Uterus (tissue), 4 donors: ENCODE results near the gene CFAP53. TPM values are rescaled to one million over a fixed set of nuclear protein-coding genes. Genes with fewer than 3 reads are reported as not detected.
A peak's percentile ranks its signal among the peaks of the same experiment; 100 is the strongest.

ENCODE experiments used
- DNase-seq, 2 donors: peaks; one replicate each; pipeline ENCODE4 v3.0.0-alpha.2; 2019 to 2020
- H3K27ac ChIP-seq, 2 donors: fragments of 200-600 bp; sonication (generic); 1 replicate in 1 of 2; 2 replicates in 1 of 2; pipeline ENCODE4 v1.5.1; 2016 to 2018
- H3K27me3 ChIP-seq, 2 donors: fragments of 200-600 bp; sonication (generic); one replicate each; pipeline ENCODE4 v1.5.1; 2018 to 2019; ENCODE audit warnings: control low read depth in 1 of 2
- H3K36me3 ChIP-seq, 2 donors: fragments of 200-600 bp; sonication (generic); one replicate each; pipeline ENCODE4 v1.5.1; 2019; ENCODE audit warnings: control low read depth in 1 of 2
- H3K4me1 ChIP-seq, 2 donors: fragments of 200-600 bp; sonication (generic); one replicate each; pipeline ENCODE4 v1.5.1; 2018 to 2019; ENCODE audit warnings: control low read depth in 1 of 2
- H3K4me3 ChIP-seq, 2 donors: fragments of 200-600 bp; sonication (generic); 1 replicate in 1 of 2; 2 replicates in 1 of 2; pipeline ENCODE4 v1.5.1; 2018 to 2019; ENCODE audit warnings: mild to moderate bottlenecking in 1 of 2
- H3K9me3 ChIP-seq, 2 donors: fragments of 200-600 bp; sonication (generic); one replicate each; pipeline ENCODE4 v1.5.1; 2019; ENCODE audit warnings: control low read depth in 1 of 2
- POLR2A ChIP-seq, 2 donors: fragments of 450-650 bp; IDR thresholded peaks; one replicate each; pipeline ENCODE4 v1.6.1; 2016; ENCODE audit warnings: antibody characterized with exemption in 2 of 2, mild to moderate bottlenecking in 1 of 2, moderate library complexity in 1 of 2
- intact Hi-C: fragments of 100-400 bp; cut with DNase I; formaldehyde crosslinking; loops from one replicate; pipeline ENCODE4 v1.15.1; 2023; ENCODE audit warnings: low total_unique reads
- total RNA-seq, 4 donors: library from RNA; depleted of rRNA in 3 of 4; stranded (reverse); fragments of >200 nt in 3 of 4; gene quantifications; one replicate each; pipeline versions ENCODE4 v1.1.0 to v1.2.4, GENCODE V29; 2014 to 2023
- TF ChIP-seq, protein P1 (sequence below), 4 experiments: fragments of 200-600 bp in 2 of 4; fragments of 450-650 bp in 2 of 4; sonication (generic) in 2 of 4; IDR thresholded peaks; one replicate each; pipeline ENCODE4 v1.5.1; 2016 to 2019; ENCODE audit warnings: antibody characterized with exemption in 4 of 4, mild to moderate bottlenecking in 2 of 4, moderate library complexity in 1 of 4
- donor health status: DM: yes; HTN: yes; CAD: no.

The CFAP53 gene
- total RNA-seq, 4 donors from 2014 or later, result 0.95 to 1.1 TPM; not detected in 2

DNA sequence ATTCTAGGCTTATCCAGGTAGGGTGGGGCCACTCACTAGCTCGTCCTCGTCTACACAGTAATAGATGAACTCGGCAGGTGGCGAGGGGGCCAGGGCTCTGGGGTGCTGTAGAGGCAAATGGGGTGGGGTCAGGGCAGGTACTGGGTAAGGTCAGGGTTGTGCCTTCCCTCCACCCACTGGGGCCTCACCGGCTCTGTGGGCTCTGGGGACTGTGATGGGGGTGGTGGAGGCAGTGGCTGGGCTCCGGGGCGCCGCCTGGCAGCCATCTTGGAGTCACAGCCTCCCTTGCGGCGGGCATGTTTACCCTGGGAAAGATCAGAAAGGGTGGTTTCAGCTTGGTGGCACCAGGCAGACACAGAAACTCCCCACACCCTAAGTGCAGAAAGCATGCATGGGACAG lies 8.6 kb upstream of the CFAP53 start:
- no peak for TF ChIP-seq POLR2A (IDR thresholded peaks at IDR 0.05)
- TF ChIP-seq, protein P1, sequence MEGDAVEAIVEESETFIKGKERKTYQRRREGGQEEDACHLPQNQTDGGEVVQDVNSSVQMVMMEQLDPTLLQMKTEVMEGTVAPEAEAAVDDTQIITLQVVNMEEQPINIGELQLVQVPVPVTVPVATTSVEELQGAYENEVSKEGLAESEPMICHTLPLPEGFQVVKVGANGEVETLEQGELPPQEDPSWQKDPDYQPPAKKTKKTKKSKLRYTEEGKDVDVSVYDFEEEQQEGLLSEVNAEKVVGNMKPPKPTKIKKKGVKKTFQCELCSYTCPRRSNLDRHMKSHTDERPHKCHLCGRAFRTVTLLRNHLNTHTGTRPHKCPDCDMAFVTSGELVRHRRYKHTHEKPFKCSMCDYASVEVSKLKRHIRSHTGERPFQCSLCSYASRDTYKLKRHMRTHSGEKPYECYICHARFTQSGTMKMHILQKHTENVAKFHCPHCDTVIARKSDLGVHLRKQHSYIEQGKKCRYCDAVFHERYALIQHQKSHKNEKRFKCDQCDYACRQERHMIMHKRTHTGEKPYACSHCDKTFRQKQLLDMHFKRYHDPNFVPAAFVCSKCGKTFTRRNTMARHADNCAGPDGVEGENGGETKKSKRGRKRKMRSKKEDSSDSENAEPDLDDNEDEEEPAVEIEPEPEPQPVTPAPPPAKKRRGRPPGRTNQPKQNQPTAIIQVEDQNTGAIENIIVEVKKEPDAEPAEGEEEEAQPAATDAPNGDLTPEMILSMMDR (IDR thresholded peaks at IDR 0.05), result no peak
- intact Hi-C loops, result no loop called here

DNA sequence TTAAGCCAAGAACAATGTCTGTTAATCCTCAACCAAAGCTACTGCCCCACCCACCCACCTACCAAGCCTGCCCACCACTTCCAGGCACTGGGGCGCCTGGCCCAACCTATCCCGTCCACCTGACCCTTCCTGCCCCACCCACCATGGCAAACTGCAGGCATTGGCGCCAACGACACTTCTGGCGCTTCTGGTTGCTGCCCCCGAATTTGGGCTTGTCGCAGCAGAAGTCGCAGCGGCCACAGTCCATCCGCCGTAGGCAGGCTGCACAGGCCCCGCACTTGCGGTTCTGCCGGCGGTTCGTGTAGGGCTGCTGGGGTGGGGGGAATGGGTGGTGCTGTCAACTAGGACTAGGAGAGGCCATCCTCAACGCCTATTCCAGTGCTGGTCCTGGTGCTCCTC lies 7.7 kb upstream of the CFAP53 start:
- Histone ChIP-seq H3K4me3 (no peak overlapping the region), H3K36me3 (no peaks in the 10 kb centered on the region)
- intact Hi-C loops, result no loop called here

More for the DNA sequence above, 8.6 kb upstream of the CFAP53 start:
- peaks cover 0 to under 1% of the 10 kb centered on the region in 2 donors for H3K4me1 ChIP-seq
- no peak for DNase-seq
- no peaks in the 10 kb centered on the region for H3K36me3 ChIP-seq
- no peak overlapping the region for H3K4me3 ChIP-seq
- H3K27ac ChIP-seq, result no peak overlapping the region
- H3K27me3 ChIP-seq, result no peaks in the 10 kb centered on the region
- no peaks in the 10 kb centered on the region for H3K9me3 ChIP-seq

DNA sequence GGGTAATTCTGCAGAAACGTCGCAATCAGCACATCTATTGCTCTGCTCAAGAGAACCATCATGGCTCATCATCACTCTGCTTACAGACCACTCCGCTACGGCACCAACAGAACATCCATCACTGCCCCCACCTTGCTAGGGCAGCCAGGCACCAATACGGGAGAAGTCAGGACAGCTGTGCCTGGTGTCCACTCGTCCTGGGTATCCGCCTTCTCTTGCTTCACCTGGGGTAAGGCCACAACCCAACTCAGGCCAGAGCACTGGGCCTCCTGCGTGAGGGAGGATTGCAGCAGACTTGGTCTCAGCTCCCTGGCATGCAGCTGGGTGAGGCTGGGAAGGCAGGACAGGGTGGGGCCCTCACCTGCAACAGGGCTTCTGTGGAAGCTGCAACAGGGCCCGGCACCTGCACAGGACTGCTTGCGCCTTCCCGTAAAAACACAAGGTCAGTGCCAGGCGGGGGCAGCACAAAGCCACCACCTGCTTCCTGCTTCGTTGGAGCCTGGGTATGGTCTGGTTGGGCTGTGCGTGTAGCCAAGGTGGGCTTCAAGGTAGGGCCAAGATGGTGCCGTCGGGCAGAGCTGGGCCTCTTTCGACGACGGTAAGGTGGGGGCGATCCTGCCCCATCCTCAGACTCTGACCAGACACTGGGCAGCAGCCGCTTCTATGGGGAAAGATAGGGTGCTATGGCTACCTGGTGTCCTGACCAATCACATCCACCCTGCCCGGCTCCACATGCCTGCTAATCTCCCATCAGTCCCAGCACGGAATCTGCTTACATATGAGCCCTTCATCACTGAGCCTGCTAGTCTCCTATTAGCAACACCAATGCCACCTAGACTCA lies 7.1 kb upstream of the CFAP53 start:
- H3K36me3 ChIP-seq, result no peaks in the 10 kb centered on the region
- TF ChIP-seq POLR2A (IDR thresholded peaks at IDR 0.05), result no peak
- TF ChIP-seq, protein P1 (IDR thresholded peaks at IDR 0.05), result no peak
- no peak overlapping the region for H3K4me3 ChIP-seq
- H3K9me3 ChIP-seq, result no peaks in the 10 kb centered on the region
- H3K27me3 ChIP-seq, result no peaks in the 10 kb centered on the region
- no peak overlapping the region for H3K27ac ChIP-seq
- no peaks in the 10 kb centered on the region for H3K4me1 ChIP-seq
- no peak for DNase-seq
- intact Hi-C loops, result no loop called here

More for the DNA sequence above, 7.7 kb upstream of the CFAP53 start:
- H3K27ac ChIP-seq, result no peak overlapping the region
- no peaks in the 10 kb centered on the region for H3K4me1 ChIP-seq
- no peaks in the 10 kb centered on the region for H3K27me3 ChIP-seq
- TF ChIP-seq POLR2A (IDR thresholded peaks at IDR 0.05), result no peak
- TF ChIP-seq, protein P1 (IDR thresholded peaks at IDR 0.05), result no peak
- H3K9me3 ChIP-seq, result no peaks in the 10 kb centered on the region
- no peak for DNase-seq

DNA sequence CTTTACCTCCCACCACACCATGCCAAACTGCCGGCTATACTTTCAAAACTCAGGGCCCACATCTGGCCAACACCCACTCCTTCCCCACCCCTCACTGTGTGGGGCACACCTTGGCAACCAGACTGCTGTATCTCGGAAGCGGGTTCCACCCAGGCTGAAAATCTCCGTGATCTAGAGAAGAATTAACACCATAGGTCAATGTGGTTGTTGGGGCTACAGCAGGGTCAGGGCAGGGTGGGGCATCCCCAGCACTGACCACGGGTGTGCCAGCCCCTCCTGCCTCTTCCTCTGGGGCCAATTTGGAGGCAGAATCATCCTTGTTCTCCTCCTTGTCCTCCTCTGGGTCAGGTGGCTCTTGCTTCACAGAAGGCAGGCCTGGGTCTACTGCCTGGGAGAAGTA lies 6.3 kb upstream of the CFAP53 start:
- no peak for DNase-seq
- Histone ChIP-seq H3K4me3 (no peak overlapping the region), H3K27ac (no peak overlapping the region), H3K9me3 (no peaks in the 10 kb centered on the region), H3K36me3 (no peaks in the 10 kb centered on the region), H3K27me3 (no peaks in the 10 kb centered on the region), H3K4me1 (no peaks in the 10 kb centered on the region)
- intact Hi-C loops, result no loop called here
- TF ChIP-seq, protein P1 (IDR thresholded peaks at IDR 0.05), result no peak
- no peak for TF ChIP-seq POLR2A (IDR thresholded peaks at IDR 0.05)

DNA sequence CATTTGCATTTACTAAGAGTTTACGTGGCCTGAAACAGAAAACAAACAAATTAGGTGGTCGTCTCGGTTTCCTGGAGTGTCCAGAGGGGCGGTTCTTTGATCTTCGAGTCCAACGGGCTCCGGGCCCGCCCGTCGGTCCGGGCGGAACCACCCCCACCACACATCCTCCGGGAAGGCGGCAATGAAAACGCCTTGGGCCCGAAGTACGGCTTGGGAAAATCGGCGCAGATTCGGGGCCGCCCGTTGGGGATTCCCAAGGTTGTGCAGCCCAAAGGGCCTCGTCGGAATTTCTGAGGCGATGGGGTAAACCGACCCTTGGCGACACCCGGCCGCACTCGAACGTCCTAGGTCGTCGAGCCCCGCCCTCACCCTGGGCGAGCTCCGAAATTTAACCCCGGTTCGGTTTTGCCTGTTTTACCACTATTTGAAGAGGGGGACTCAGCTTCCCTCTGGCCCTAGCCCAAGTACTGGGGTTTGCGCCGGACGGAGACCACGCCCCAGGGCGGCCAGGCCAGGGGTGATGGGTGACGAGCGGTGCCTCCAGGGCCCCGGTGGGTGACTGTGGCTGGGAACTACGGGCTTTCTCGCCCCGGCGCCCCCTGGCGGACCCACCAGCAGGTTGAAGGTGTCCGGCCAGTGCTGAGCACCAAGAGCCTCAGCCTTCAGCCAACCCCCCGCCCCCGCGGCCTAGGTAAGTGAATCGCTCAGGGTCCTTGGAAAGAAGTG lies 1.9 kb upstream of the CFAP53 start:
- H3K36me3 ChIP-seq, result no peaks in the 10 kb centered on the region
- intact Hi-C loops, result no loop called here
- peaks cover 0 to 4% of the 10 kb centered on the region in 2 donors for H3K4me1 ChIP-seq
- peak overlapping the region; percentile 29 to 31 for H3K4me3 ChIP-seq
- H3K27me3 ChIP-seq, result no peaks in the 10 kb centered on the region
- TF ChIP-seq POLR2A (IDR thresholded peaks at IDR 0.05), result no peak
- TF ChIP-seq, protein P1 (IDR thresholded peaks at IDR 0.05), result peak; percentile 33 to 70 (median 52)
- no peaks in the 10 kb centered on the region for H3K9me3 ChIP-seq
- peak overlapping the region; percentile 69 to 73 for H3K27ac ChIP-seq
- peak; percentile 65 to 71 for DNase-seq
